GM18858 (cell line): ENCODE measurements around the gene NVL.
A peak's percentile ranks its signal among the peaks of the same experiment; 100 is the strongest.

Source experiments
- ATAC-seq: cut with Tn5 transposase; IDR thresholded peaks from one replicate; pipeline ENCODE4 v1.9.1; 2021; ENCODE audit not compliant: unreplicated experiment

NVL gene

DNA sequence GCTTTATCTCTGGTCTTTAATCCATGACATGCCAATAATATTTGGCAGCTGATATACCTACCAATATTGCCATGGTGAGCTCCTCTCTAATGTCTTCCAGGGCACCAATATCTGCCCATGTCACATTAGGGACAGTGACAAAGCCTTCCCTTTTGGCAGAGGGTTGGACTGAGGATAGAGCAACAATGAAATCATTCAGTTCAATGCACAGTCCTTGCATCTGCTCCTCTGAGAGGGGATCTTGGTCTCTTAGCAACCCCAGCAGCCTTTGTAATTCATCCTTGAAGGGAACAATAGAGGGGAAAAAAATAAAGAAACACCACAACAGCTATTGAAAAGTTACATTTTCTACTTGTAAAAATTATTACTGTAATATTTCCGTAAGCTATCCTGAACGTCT is 42.3 kb downstream of the NVL start:
- ATAC-seq = no peak

DNA sequence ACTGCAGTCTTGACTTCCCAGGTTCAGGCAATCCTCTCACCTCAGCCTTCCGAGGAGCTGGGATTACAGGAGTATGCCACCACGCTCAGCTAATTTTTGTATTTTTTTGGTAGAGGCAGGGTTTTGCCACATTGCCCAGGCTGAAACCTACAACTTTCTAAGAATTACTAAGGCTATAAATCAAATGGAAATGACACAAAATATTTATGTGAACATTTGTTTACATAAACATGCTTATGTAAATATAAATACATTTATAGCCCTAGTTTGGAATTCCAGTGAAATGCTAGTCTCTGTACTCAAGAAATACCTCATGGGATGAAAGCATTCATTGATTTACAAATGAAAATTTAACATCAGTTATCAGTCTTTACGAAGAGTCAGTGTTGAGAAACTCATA is 47.8 kb downstream of the NVL start:
- no peak for ATAC-seq

DNA sequence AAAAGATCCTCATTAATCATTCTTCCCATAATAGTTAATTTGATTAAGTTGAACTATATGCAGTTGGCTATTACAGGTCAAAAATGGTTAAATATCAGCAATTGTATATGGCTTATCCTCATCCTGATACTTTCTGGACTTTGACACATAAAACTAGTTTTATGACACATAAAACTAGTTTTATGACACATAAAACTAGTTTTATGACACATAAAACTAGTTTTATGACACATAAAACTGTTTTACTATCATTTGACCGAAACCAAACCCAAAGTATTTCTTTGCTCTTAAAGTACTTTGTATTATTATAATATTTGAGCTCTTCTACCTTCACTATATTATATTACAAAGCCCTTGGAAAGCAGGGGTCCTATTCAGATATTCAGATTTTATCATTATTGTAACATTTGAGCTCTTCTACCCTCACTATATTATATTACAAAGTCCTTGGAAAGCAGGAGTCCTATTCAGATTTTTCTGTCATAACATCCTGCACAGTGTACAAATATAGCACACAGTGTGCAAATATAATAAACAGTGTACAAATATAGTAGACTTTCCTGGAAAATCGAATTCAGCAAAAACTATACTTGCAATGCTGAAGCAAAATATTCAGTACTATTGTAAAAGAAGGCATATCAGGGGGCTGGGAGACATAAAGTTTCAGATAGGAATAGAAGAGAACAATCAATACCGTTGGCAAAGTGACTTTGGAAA is 53.0 kb downstream of the NVL start:
- ATAC-seq = no peak

DNA sequence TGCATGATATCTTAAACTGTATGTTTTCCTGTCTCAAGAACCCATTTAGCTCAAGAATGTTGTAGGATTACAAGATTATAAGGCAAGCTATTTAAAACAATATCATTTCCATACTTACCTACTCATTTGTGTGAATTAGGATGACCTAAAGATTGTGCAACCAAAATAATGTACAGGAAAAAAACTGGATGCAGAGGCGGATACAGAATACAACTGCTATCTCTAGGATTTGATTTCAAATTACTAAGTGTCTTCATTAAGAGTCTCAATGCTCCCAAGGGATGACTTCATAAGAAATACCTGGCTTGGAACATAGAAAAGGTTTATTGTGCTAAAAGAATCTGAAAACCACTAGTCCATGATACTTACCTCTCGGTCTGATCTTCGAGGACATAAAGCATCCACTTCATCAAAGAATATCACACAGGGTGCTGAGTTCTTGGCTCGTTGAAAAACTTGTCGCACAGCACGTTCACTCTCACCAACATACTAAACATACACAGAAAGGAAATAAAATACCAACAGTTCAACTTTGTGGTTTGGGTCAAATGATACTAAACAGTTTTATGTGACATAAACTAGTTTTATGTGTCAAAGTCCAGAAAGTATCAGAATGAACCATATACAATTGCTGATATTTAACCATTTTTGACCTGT is 54.9 kb downstream of the NVL start:
- no peak for ATAC-seq

DNA sequence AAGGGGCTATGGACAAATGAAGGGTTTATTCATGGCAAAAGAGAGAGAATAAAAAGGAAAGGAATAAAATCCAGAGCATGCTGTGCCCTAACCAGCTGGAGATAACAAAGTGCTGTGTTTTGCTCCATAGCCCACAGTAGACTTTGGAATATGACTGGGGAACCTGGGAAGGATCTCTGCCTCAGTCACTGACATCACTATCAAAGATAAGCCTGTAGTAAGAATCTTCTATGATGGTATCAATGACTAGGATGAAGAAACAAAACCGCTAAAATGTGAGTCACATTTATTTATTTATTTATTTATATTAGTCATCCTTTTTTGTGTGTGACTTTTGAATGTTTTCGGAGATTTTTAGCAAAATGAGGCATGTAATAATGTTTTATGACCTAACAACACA is 56.3 kb downstream of the NVL start:
- ATAC-seq = no peak

DNA sequence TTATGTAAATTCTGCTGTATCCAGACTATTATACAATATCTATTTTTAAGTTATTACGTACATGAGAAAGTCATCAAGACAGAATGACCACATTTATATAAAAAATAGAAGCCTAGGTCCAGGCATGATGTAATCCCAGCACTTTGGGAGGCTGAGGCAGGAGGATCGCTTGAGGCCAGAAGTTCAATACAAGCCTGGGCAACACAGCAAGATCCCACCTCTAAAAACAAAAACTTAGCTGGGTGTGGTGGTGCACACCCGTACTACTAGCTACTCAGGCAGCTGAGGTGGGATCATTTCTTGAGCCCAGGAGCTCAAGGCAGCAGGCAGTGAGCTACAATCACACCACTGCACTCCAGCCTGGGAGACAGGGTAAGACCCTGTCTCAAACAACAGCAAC is 58.9 kb downstream of the NVL start:
- ATAC-seq = no peak

DNA sequence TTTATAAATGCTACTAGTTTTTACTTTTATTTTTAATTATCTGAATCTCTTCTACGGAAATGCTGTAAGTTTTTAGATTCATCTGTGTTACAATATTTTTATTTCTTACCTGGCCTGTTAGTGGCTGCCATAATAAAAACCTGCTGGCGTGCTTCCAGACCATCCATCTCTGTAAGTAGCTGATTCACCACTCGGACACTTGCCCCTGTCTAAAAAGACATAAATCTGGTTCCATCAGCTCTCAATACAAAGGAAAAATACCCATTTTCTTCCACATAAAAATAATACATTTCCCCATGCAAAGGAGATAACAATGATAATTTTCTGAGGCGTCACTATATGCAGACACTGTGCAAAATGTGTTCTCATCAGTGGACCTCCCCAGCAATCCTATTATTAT is 62.0 kb downstream of the NVL start:
- ATAC-seq = no peak

DNA sequence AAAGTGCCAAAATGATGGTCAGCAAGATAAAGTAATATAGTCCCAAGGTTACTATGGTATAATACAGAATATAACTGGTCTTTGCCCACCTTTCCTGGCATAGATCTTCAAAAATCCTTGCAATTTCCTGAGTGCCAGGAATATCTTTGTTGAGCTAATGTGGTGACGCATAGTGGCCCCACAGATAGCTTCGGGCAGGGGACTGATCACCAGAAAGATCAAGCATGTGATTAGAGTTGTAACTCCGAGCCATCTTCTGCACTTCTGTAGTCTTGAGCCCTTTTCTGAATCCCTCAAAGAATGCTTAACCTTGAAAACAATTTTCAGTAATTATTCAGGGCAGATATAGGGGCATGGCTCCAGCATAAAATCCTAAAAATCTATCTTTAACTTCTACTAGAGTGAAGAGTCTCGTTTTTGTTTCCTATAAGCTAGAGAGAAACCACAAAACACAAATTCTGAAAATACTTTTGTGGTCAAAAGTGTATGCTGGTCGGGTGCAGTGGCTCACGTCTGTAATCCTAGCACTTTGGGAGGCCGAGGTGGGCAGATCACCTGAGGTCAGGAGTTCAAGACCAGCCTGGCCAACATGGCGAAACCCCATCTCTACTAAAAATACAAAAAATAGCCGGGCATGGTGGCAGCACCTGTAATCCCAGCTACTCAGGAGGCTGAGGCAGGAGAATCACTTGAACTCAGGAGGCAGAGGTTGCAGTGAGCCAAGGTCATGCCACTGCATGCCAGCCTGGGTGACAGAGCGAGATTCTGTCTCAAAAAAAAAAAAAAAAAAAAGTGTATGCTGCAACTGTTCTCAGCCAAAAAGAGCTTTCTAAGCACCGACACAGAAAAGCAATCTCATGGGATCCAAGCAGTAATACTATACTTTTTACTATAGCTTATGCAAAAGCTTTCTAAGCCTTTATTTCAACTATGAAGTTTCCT is 62.8 kb downstream of the NVL start:
- ATAC-seq = no peak

DNA sequence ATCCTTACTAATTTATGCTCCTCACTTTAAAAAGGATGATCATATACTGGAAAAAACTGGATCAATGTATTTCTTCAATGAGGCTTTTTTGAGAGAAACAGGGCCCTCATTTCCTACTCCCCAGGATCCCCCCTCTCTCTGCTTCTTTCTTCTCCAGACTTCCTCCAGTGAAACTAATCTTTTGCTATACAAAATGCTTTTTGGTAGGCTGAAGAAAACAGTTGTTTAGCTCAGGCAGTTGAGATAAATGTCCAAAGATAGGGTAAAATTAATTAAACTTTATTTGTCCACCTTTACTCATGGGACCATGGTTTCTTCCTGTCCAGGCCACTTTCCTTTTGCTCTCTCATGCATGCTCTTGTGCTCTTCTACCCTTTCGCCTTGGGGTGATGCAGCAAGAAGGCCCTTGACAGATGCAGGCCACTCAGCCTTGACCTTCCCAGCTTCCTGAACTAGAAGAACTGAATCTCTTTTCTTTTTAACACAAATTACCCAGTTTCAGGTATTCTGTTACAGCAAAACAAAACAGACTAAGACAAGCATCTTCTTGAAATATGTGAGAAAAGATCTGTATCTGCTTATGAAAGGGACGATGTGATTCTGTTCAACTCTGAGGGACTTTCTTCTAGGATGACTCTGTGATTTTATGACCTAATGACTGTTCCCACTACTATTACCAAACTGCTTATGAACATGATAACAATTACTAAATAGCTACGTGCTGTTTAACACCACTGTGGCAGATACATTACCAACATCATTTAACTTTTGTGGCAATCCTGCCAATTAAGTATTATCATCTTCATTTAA is 63.7 kb downstream of the NVL start:
- ATAC-seq = peak; percentile 66

DNA sequence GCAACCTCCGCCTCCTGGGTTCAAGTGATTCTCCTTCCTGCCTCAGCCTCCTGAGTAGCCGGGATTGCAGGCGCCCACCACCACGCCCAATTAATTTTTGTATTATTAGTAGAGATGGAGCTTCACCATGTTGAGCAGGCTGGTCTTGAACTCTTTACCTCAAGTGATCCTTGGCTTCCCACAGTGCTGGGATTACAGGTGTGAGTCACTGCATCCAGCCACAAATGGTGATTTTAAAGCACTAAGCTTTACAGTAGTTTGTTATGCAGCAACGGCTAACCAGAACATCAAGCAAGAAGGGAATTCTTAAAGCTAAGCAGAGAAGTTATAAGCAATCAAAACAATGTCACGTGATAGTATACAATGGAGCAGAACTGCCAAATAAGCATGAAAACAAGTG is 65.7 kb downstream of the NVL start:
- no peak for ATAC-seq

DNA sequence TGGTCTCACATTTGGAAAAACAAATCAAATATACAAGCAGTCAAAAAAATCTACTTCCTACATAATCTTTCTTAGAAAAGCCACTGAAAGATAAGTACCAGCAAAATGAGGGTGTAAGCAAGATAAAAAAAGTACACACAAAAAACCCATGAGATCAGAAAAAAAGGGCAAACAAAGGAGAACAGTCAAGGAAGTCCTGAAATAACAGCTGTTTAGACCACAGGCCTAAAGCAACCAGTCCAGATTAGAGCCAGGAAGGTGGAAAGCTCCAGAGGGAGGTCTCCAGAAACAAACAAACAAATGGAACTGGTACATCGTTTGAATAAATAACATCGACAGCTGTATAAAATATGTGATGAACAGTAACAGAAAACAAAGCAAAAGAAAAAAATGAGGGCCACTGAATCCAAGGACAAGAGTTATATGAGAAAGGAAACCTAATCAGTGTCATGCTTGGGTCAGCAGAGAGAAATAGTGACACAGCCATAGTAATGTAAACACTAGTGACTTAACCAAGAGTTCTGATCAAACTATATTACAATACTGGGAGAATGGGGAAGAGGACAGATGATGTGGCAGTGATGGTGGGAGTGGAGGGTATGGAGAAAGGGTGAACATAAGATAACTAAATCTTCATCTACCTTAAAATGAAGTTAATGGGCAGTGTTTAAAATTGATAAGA is 67.5 kb downstream of the NVL start:
- no peak for ATAC-seq

DNA sequence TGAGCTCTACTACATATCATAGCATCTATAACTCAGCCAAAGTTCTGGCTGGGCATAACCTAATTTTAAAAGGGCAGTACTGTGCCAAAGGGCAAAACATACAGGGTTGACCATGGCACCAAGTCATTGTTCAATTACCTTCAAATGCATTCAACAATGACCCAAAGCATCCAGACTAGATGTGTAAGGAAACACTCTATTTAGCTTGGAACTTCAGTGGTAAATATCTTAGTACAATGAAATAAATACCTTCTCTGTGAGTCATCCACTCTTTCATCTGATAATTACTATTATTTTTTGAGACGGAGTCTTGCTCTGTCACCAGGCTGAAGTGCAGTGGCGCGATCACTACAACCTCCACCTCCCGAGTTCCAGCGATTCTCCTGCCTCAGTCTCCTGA is 70.0 kb downstream of the NVL start:
- no peak for ATAC-seq

DNA sequence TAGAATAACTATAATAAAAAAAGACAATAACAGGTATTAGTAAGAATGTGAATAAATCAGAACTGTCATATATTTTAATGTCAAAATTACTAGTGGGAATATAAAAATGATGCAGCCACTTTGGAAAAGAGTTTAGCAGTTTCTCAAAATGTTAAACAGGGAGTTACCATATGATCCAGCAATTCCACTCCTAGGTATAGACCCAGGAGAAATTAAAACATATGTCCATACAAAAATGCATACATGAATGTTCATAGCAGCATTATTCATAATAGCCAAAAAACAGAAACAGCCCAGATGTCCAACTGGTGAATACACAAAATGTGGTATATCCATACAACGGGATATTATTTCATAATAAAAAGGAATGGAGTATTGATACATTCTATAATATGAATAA is 71.6 kb downstream of the NVL start:
- no peak for ATAC-seq

DNA sequence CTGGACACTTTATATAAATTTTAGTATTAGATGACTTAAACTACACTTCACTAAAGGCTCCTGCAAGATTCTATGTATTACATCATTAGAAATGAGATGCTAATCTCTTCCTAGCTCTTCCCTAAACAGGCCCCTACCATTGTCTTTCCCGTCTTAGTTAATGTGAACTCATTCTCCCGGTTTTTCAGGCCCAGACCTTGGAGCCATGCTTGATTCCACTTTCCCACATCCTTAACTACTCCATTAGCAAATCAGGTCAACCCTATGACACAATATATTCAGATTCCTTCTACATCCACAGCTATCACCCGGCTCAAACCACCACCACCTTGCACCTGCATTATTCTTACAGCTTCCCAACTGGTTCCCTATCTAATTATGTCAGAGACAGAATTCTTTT is 73.3 kb downstream of the NVL start:
- no peak for ATAC-seq

DNA sequence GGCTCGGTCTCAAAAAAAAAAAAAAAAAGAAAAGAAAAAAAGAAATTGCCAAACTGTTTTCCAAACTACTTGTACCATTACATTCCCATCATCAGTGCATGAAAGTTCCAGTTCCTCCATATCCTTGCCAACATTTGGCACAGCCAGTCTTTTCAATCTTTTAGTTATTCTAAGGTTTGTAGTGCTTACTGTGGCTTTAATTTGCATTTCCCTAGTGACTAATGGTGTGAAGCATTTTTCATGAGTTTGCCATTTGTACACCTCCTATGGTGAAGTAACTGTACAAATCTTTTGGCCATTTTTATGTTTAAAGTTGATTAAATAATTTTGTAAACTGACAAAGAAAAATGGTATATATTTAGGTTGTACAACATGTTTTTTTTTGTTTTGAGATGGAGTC is 76.3 kb downstream of the NVL start:
- no peak for ATAC-seq

DNA sequence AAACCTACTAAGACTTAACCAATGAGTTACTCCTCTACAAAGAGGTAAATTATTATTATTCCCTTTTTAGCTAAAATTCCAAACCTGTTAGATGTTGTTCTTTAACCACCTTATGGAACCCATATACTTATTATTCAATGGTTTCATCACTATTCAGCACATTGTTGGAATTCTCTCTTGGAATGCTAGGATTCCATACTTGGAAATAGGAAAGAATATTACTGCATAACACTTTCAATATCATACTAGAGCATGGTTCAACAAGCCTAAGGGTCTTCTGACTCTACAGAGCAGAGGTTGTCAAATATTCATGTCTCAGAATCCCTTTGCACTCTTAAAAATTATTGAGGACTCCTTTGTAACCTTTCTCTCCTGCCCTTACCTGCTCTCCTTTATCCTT is 77.5 kb downstream of the NVL start:
- no peak for ATAC-seq

DNA sequence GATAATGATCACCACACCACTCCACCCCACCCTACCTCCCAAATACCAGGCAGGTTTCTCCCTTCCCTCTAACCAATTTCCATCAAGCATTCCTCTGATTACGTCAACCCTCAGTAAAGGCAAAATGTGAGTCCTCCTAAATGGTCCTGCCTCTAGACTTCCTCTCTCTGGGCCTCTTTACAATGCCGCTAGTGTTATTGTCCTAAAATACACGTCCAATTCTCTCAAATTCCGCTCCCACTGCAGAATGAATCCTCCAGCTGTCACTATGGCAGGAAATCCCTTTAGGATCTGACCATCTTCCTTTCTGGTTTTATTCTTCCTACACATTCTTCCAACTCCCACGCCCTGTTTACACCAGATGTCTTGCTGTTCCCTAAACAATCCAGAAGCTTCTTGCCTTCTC is 78.2 kb downstream of the NVL start:
- no peak for ATAC-seq

DNA sequence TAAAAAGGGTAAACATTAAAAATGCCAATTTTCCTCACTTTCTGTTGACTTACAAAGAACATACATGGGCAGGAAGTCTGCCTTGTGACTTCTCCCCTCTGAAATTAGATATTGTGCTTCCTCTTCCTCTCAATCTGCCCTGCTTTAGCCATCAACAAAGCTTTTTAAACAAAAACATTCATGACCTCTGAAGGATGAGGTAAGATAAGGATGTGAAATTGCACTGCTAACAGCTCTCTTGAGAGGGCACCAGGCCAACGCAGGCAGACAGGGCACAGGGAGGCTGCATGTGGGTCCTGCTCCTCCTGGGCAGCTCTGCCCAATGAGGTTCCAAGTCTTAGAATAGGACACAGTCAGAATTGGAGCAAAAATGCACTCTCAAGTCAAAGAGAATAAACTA is 84.8 kb downstream of the NVL start:
- ATAC-seq = no peak

DNA sequence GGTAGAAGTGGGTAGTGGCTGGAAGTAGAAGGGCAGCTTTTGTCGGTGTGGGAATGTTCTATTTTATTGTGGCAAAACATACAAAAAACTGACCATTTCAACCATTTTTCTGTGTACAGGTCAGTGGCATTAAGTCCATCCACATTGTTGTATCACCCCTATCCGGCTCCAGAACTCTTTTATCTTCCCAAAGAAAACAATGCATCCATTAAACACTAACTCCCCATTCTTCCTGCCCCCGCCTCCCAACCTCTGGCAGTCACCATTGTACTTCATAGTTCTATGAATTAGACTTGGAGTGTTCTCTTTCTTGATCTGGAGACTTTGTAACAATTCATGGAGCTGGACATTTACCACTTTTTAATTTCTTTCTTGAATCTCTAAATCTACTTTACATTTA is 91.2 kb downstream of the NVL start:
- no peak for ATAC-seq

DNA sequence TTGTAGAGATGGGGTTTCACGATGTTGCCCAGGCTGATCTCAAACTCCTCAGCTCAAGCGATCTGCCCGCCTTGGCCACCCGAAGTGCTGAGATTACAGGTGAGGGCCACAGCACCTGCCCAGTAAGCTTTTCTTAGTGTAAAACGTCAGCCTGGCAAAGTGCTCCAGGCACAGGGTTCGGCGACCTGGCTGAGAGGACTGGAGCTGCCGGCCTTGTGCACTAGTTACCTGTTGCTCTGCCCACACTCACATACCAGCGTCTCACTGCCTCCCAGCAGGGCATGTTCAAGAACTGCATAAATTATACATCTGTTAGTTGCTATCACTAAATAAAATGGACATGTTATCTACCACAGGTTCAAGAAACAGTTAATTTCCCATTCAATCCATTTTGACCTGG is 91.8 kb downstream of the NVL start:
- no peak for ATAC-seq
